Mesendoderm (in vitro differentiated cells): ENCODE measurements around the gene FBXL20.
A peak's percentile ranks its signal among the peaks of the same experiment; 100 is the strongest.

ENCODE experiments used
- DNase-seq: peaks from one replicate; pipeline ENCODE4 v3.0.0; 2013
- H2AK5ac ChIP-seq: 2 replicates; pipeline ENCODE4 v1.6.1; 2013; ENCODE audit warnings: low read length, inconsistent platforms
- H2BK120ac ChIP-seq: 2 replicates; pipeline ENCODE4 v1.6.1; 2013; ENCODE audit warnings: low read depth, mild to moderate bottlenecking, low read length, moderate library complexity, mixed read lengths
- H2BK15ac ChIP-seq: replicated peaks from 2 replicates; pipeline ENCODE4 v1.6.1; 2013; ENCODE audit warnings: low read depth, mild to moderate bottlenecking, moderate library complexity
- H2BK5ac ChIP-seq: 2 replicates; pipeline ENCODE4 v1.6.1; 2013; ENCODE audit warnings: low read length, inconsistent platforms
- H3K18ac ChIP-seq: 2 replicates; pipeline ENCODE4 v1.6.1; 2013; ENCODE audit warnings: mild to moderate bottlenecking, low read length, mixed read lengths
- H3K23ac ChIP-seq: one replicate; pipeline ENCODE4 v1.6.1; 2013; ENCODE audit warnings: low read length
- H3K27ac ChIP-seq: 2 replicates; pipeline ENCODE4 v1.5.1; 2013; ENCODE audit warnings: low read depth, mild to moderate bottlenecking, inconsistent platforms, low read length, moderate library complexity
- H3K27me3 ChIP-seq: 2 replicates; pipeline ENCODE4 v1.6.1; 2013; ENCODE audit warnings: low read length, control low read depth, mild to moderate bottlenecking, inconsistent platforms; ENCODE audit not compliant: insufficient read depth, poor library complexity
- H3K36me3 ChIP-seq: 2 replicates; pipeline ENCODE4 v1.6.1; 2013; ENCODE audit warnings: low read length, inconsistent platforms; ENCODE audit not compliant: control insufficient read depth, insufficient read depth
- H3K4ac ChIP-seq: one replicate; pipeline ENCODE4 v1.6.1; 2013; ENCODE audit warnings: low read depth, mild to moderate bottlenecking, low read length, moderate library complexity
- H3K4me1 ChIP-seq: 2 replicates; pipeline ENCODE4 v1.6.1; 2013; ENCODE audit warnings: low read depth, low read length, inconsistent platforms; ENCODE audit not compliant: control insufficient read depth
- H3K4me2 ChIP-seq: 2 replicates; pipeline ENCODE4 v1.6.1; 2013; ENCODE audit warnings: low read length
- H3K4me3 ChIP-seq: 2 replicates; pipeline ENCODE4 v1.5.1; 2013; ENCODE audit warnings: mild to moderate bottlenecking, low read length
- H3K56ac ChIP-seq: one replicate; pipeline ENCODE4 v1.6.1; 2013; ENCODE audit warnings: low read length
- H3K79me1 ChIP-seq: 2 replicates; pipeline ENCODE4 v1.6.1; 2013; ENCODE audit warnings: low read length, inconsistent platforms
- H3K79me2 ChIP-seq: 2 replicates; pipeline ENCODE4 v1.6.1; 2013; ENCODE audit warnings: mild to moderate bottlenecking, low read length; ENCODE audit not compliant: control insufficient read depth, insufficient read depth
- H3K9ac ChIP-seq: 2 replicates; pipeline ENCODE4 v1.6.1; 2013; ENCODE audit warnings: low read length, inconsistent platforms
- H4K5ac ChIP-seq: one replicate; pipeline ENCODE4 v1.6.1; 2013; ENCODE audit warnings: low read length
- H4K8ac ChIP-seq: one replicate; pipeline ENCODE4 v1.6.1; 2013; ENCODE audit warnings: low read depth, mild to moderate bottlenecking, control low read depth, low read length, moderate library complexity
- WGBS: extraction: QIAGEN DNeasy Blood & Tissue Kit; methylation state at CpG from one replicate; pipeline ENCODE4 v1.1.7; 2013; ENCODE audit warnings: low lambda C conversion rate, missing lambda C conversion rate; ENCODE audit not compliant: insufficient coverage; ENCODE audit errors: extremely low coverage; 5-methylcytosine and 5-hydroxymethylcytosine counted together

Gene FBXL20

DNA sequence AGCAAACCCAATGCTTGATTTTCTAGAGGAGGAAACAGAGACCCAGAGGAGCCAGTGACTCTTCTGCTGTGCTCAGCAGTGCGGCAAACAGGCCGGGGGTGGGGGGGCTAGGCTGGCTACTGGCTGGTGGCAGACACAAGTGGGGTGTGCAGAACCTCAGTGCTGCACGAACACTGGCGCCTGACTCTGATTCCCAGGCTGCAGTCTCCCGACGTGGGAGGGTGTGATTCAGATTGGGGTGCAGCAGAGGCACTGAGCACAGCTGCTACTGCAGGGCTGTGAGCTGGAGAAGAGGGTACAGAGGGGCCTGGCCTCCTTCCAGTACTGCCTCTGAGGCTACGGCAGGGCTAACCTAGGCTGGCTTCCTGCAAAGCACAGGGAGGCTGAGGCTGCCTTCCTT is 193.3 kb downstream of the FBXL20 start:
- Histone ChIP-seq H3K79me1 (no peaks in the 10 kb centered on the region), H3K4me3 (no peak overlapping the region), H3K4me2 (no peak overlapping the region), H4K8ac (no peak overlapping the region), H3K27ac (no peak overlapping the region), H3K4ac (no peak overlapping the region), H2AK5ac (no peak overlapping the region), H3K79me2 (no peaks in the 10 kb centered on the region), H2BK15ac (no peak overlapping the region), H3K23ac (no peak overlapping the region), H3K9ac (no peak overlapping the region), H3K27me3 (no peaks in the 10 kb centered on the region), H3K36me3 (peaks cover 8% of the 10 kb centered on the region), H2BK120ac (no peak overlapping the region), H3K18ac (no peak overlapping the region), H3K56ac (peak overlapping the region; percentile 31), H3K4me1 (peaks cover 2% of the 10 kb centered on the region), H2BK5ac (no peak overlapping the region), H4K5ac (no peak overlapping the region)
- no CpG with 5 or more reads among the region's 7 CpGs for WGBS
- no peak for DNase-seq

DNA sequence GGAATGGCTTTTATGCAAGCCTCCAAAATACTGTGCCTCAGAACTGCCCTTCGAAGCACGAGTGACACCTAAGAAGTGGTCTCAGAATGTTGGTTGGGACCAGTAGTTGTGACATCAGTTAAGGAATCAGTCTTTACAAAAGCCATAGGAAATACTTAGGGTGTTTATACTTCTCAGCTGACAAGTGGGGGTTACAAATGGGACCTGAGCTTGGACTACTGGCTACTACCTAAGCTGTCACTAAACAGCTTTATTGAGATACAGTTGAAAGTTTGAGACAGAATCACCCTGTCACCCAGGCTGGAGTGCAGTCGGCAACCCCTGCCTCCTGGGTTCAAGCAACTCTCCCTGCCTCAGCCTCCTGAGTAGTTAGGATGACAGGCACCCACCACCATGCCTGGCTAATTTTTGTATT is 196.3 kb downstream of the FBXL20 start:
- Histone ChIP-seq H3K27ac (no peak overlapping the region), H4K5ac (no peak overlapping the region), H2BK120ac (no peak overlapping the region), H4K8ac (no peak overlapping the region), H2AK5ac (no peak overlapping the region), H3K18ac (no peak overlapping the region), H2BK15ac (no peak overlapping the region), H3K56ac (no peak overlapping the region), H3K4me3 (no peak overlapping the region), H3K27me3 (no peaks in the 10 kb centered on the region), H3K9ac (no peak overlapping the region), H3K4me2 (no peak overlapping the region), H3K79me1 (peaks cover 11% of the 10 kb centered on the region), H3K79me2 (peaks cover 25% of the 10 kb centered on the region), H3K23ac (no peak overlapping the region), H3K4me1 (peaks cover 2% of the 10 kb centered on the region), H2BK5ac (no peak overlapping the region), H3K36me3 (peaks cover 16% of the 10 kb centered on the region), H3K4ac (no peak overlapping the region)
- no CpG with 5 or more reads among the region's 3 CpGs for WGBS
- DNase-seq = no peak

DNA sequence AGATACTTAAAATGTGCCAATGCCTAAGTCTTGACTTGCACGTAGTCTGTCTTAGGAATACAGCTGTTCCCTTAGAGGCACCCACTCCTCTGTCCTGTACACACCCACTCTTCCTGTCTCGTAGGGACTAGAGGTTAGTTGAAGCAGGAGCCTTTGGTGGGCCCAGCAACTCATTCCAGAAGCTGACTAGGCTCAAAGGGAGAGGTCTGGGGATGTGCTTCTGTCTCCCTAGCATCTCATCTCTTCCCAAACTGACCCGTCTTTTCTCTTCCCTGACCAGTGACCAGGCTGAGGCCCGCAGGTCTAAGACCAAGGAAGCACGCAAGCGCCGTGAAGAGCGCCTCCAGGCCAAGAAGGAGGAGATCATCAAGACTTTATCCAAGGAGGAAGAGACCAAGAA is 197.2 kb downstream of the FBXL20 start:
- no CpG with 5 or more reads among the region's 8 CpGs for WGBS

More for the DNA sequence above, 197.2 kb downstream of the FBXL20 start:
- Histone ChIP-seq H2AK5ac (no peak overlapping the region), H3K56ac (no peak overlapping the region), H3K9ac (no peak overlapping the region), H3K79me1 (peaks cover 11% of the 10 kb centered on the region), H3K27me3 (no peaks in the 10 kb centered on the region), H3K79me2 (peaks cover 25% of the 10 kb centered on the region), H4K5ac (no peak overlapping the region), H3K4ac (no peak overlapping the region), H2BK5ac (no peak overlapping the region), H2BK120ac (no peak overlapping the region), H3K27ac (no peak overlapping the region), H4K8ac (no peak overlapping the region), H3K18ac (no peak overlapping the region), H3K4me2 (no peak overlapping the region), H2BK15ac (no peak overlapping the region), H3K23ac (no peak overlapping the region), H3K4me3 (no peak overlapping the region), H3K36me3 (peaks cover 16% of the 10 kb centered on the region), H3K4me1 (no peaks in the 10 kb centered on the region)
- no peak for DNase-seq
